Thyroid gland (tissue), 4 donors: Measurements from ENCODE around the gene RAB1B.

ENCODE experiments used
- POLR2A ChIP-seq, 2 donors: fragments of 450-650 bp; IDR thresholded peaks; one replicate each; pipeline ENCODE4 v1.6.1; 2017; ENCODE audit warnings: antibody characterized with exemption in 2 of 2, mild to moderate bottlenecking in 2 of 2, moderate library complexity in 1 of 2
- TF ChIP-seq, protein P1 (sequence below), 6 experiments: fragments of 200-600 bp in 3 of 6; fragments of 450-650 bp in 3 of 6; sonication (generic) in 3 of 6; IDR thresholded peaks; one replicate each; pipeline ENCODE4 v1.5.1; 2016 to 2019; ENCODE audit warnings: antibody characterized with exemption in 6 of 6, mild to moderate bottlenecking in 2 of 6, inconsistent platforms in 1 of 6, moderate library complexity in 1 of 6

DNA sequence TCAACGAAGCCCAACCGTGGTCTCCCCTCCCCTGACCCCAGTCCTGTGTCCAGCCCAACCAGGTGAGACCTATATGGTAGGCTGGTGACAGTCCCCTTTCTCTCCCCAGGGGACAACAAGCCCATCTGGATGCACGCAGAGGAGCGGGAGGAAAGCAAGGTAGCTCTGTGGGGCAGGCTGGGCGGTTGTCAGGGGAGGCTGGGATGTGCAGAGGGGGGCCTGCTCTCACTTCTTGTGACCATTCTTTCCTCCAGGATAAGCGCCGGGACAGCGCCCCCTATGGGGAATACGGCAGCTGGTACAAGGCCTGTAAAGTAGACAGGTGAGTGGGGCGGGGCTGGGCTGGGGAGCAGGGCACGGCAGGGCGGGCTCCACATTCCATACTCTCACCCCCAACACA is 3.5 kb upstream of the RAB1B start:
- TF ChIP-seq, protein P1, sequence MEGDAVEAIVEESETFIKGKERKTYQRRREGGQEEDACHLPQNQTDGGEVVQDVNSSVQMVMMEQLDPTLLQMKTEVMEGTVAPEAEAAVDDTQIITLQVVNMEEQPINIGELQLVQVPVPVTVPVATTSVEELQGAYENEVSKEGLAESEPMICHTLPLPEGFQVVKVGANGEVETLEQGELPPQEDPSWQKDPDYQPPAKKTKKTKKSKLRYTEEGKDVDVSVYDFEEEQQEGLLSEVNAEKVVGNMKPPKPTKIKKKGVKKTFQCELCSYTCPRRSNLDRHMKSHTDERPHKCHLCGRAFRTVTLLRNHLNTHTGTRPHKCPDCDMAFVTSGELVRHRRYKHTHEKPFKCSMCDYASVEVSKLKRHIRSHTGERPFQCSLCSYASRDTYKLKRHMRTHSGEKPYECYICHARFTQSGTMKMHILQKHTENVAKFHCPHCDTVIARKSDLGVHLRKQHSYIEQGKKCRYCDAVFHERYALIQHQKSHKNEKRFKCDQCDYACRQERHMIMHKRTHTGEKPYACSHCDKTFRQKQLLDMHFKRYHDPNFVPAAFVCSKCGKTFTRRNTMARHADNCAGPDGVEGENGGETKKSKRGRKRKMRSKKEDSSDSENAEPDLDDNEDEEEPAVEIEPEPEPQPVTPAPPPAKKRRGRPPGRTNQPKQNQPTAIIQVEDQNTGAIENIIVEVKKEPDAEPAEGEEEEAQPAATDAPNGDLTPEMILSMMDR (IDR thresholded peaks at IDR 0.05): peak in 1 of 6 experiments; percentile 16
- TF ChIP-seq POLR2A (IDR thresholded peaks at IDR 0.05): no peak
